Fibroblast of lung (primary cell): ENCODE measurements around the gene VTI1A.

Source experiments
- EZH2 ChIP-seq: IDR thresholded peaks from 2 replicates; pipeline ENCODE4 v1.5.1; 2012; ENCODE audit warnings: low read length, control low read depth, mild to moderate bottlenecking; ENCODE audit errors: missing control alignments
- TF ChIP-seq, protein P1 (sequence below), 2 donors: IDR thresholded peaks in 1 of 2; conservative IDR thresholded peaks in 1 of 2; 1 replicate in 1 of 2; 2 replicates in 1 of 2; pipeline ENCODE4 v1.5.1; 2011 to 2012; ENCODE audit warnings: low read length in 2 of 2, control low read depth in 1 of 2, inconsistent platforms in 1 of 2, low read depth in 1 of 2, mild to moderate bottlenecking in 1 of 2

DNA sequence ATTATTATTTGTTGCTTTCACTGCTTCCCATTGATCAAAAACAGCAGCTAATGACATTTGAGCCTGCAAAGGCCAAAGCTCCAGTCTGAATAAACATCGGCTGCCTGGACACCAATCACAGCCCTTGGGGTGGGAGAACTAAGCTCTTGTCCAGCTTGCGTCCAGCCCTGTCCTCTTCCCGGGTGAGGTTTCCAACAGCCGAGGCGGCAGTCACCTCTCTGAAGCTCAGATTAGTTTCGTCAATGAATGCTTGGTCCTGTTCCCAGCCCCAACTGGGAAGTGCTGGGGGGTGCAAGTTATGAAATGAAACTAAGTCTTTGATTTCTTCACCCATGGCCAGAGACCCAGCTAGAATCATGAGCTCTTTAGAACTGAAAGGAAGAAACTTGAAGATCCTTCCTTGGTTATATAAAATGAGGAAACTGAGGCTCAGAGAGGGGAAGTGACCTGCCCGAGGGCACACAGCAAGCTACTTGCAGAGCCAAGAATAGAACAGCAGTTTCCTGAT lies 389.0 kb downstream of the VTI1A start:
- no peak for TF ChIP-seq EZH2
- TF ChIP-seq, protein P1, sequence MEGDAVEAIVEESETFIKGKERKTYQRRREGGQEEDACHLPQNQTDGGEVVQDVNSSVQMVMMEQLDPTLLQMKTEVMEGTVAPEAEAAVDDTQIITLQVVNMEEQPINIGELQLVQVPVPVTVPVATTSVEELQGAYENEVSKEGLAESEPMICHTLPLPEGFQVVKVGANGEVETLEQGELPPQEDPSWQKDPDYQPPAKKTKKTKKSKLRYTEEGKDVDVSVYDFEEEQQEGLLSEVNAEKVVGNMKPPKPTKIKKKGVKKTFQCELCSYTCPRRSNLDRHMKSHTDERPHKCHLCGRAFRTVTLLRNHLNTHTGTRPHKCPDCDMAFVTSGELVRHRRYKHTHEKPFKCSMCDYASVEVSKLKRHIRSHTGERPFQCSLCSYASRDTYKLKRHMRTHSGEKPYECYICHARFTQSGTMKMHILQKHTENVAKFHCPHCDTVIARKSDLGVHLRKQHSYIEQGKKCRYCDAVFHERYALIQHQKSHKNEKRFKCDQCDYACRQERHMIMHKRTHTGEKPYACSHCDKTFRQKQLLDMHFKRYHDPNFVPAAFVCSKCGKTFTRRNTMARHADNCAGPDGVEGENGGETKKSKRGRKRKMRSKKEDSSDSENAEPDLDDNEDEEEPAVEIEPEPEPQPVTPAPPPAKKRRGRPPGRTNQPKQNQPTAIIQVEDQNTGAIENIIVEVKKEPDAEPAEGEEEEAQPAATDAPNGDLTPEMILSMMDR (conservative IDR thresholded peaks at IDR 0.05 in 1 of 2, IDR thresholded peaks at IDR 0.05 in 1 of 2; ENCODE audit: low read depth in 1 of 2, low read length in 2 of 2), result no peak
